IMR-90 (cell line): ENCODE data around the gene TMEM212.

Experiments
- BHLHE40 ChIP-seq: fragments of 150-350 bp; IDR thresholded peaks from 2 replicates; pipeline ENCODE4 v1.6.1; 2016; ENCODE audit warnings: mild to moderate bottlenecking, low read depth, low read length
- CTCF ChIP-seq: conservative IDR thresholded peaks from 2 replicates; pipeline ENCODE4 v1.5.1; 2012; ENCODE audit warnings: mild to moderate bottlenecking, low read depth, low read length, improper control_type of control experiment
- FOS ChIP-seq: fragments of 150-350 bp; IDR thresholded peaks from 2 replicates; pipeline ENCODE4 v1.6.1; 2016; ENCODE audit warnings: low read depth, low read length
- MAZ ChIP-seq: IDR thresholded peaks from 2 replicates; pipeline ENCODE4 v1.6.1; 2012; ENCODE audit warnings: low read depth, mild to moderate bottlenecking, low read length, improper control_type of control experiment, moderate library complexity, borderline replicate concordance
- MXI1 ChIP-seq: IDR thresholded peaks from 2 replicates; pipeline ENCODE4 v1.6.1; 2012; ENCODE audit warnings: low read depth, mild to moderate bottlenecking, low read length, moderate library complexity, borderline replicate concordance
- RAD21 ChIP-seq: IDR thresholded peaks from 2 replicates; pipeline ENCODE4 v1.6.1; 2012; ENCODE audit warnings: low read length, improper control_type of control experiment
- RFX5 ChIP-seq: IDR thresholded peaks from 2 replicates; pipeline ENCODE4 v1.8.0; 2012; ENCODE audit warnings: low read depth, mild to moderate bottlenecking, low read length, moderate library complexity

GRCh38 chr3:171842864-171843518, at the start of gene TMEM212:
- TF ChIP-seq CTCF (no peak), FOS (no peak), BHLHE40 (no peak), MAZ (no peak), MXI1 (no peak), RFX5 (no peak), RAD21 (no peak)
